Measurements from ENCODE around the gene MAGEA9.

DNA sequence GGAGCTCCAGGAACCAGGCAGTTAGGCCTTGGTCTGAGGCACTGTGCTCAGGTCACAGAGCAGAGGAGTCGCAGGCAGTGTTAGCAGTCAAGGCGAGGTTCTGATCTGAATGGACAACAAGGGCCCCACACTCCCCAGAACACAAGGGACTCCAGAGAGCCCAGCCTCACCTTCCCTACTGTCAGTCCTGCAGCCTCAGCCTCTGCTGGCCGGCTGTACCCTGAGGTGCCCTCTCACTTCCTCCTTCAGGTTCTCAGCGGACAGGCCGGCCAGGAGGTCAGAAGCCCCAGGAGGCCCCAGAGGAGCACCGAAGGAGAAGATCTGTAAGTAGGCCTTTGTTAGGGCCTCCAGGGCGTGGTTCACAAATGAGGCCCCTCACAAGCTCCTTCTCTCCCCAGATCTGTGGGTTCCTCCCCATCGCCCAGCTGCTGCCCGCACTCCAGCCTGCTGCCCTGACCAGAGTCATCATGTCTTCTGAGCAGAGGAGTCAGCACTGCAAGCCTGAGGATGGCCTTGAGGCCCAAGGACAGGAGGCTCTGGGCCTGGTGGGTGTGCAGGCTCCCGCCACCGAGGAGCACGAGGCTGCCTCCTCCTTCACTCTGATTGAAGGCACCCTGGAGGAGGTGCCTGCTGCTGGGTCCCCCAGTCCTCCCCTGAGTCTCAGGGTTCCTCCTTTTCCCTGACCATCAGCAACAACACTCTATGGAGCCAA, 26.2 kb downstream of the MAGEA9 start:
- TF ChIP-seq POLR2A (IDR thresholded peaks at IDR 0.05; ENCODE audit: low read depth, low read length) (no peak), POLR2AphosphoS5 (IDR thresholded peaks at IDR 0.05; ENCODE audit: insufficient read depth, low read depth, low read length) (no peak)
- TF ChIP-seq, protein P1, sequence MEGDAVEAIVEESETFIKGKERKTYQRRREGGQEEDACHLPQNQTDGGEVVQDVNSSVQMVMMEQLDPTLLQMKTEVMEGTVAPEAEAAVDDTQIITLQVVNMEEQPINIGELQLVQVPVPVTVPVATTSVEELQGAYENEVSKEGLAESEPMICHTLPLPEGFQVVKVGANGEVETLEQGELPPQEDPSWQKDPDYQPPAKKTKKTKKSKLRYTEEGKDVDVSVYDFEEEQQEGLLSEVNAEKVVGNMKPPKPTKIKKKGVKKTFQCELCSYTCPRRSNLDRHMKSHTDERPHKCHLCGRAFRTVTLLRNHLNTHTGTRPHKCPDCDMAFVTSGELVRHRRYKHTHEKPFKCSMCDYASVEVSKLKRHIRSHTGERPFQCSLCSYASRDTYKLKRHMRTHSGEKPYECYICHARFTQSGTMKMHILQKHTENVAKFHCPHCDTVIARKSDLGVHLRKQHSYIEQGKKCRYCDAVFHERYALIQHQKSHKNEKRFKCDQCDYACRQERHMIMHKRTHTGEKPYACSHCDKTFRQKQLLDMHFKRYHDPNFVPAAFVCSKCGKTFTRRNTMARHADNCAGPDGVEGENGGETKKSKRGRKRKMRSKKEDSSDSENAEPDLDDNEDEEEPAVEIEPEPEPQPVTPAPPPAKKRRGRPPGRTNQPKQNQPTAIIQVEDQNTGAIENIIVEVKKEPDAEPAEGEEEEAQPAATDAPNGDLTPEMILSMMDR (IDR thresholded peaks at IDR 0.05; ENCODE audit: extremely low read depth in 1 of 2, insufficient read depth in 1 of 2, low read depth in 1 of 2, low read length in 2 of 2), result no peak

Measured in endothelial cell of umbilical vein (primary cell).